GM13977 (cell line): ENCODE results near the gene CERKL.

ENCODE experiments used
- DNase-seq: peaks from one replicate; pipeline ENCODE4 v3.0.0; 2012; ENCODE audit warnings: low spot score
- in situ Hi-C: fragments of 300-500 bp; cut with MboI; formaldehyde crosslinking; loops from one replicate; pipeline ENCODE4 v1.12.0; 2022; ENCODE audit warnings: low sequenced_read_pairs, low pct_unique_long_range_greater_than_20kb, mixed read lengths, inconsistent platforms; ENCODE audit not compliant: unreplicated experiment
- TF ChIP-seq, protein P1 (sequence below): IDR thresholded peaks from 2 replicates; pipeline ENCODE4 v1.5.1; 2012; ENCODE audit warnings: mild to moderate bottlenecking, control low read depth; ENCODE audit not compliant: insufficient read depth; ENCODE audit errors: extremely low read depth, missing control alignments

CERKL gene

DNA sequence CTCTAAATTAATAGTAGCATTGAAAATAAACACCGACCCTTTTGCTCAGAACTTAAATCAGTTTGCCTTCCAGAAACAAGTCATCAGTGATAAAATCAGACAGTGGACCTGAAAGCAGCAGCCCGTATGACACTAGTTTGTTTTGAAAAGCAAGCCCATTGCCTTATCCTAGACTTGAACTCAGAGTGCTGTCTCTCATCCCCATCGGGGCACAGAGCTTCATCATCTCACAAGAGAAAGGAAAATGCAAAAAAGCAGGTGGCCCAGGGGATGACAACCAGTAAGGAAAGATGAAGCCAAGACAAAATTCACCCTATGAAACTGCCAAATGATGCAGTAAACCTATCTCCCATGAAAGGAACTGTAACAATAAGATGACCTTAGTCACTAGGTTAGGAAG is 71.2 kb downstream of the CERKL start:
- no peak for DNase-seq
- TF ChIP-seq, protein P1, sequence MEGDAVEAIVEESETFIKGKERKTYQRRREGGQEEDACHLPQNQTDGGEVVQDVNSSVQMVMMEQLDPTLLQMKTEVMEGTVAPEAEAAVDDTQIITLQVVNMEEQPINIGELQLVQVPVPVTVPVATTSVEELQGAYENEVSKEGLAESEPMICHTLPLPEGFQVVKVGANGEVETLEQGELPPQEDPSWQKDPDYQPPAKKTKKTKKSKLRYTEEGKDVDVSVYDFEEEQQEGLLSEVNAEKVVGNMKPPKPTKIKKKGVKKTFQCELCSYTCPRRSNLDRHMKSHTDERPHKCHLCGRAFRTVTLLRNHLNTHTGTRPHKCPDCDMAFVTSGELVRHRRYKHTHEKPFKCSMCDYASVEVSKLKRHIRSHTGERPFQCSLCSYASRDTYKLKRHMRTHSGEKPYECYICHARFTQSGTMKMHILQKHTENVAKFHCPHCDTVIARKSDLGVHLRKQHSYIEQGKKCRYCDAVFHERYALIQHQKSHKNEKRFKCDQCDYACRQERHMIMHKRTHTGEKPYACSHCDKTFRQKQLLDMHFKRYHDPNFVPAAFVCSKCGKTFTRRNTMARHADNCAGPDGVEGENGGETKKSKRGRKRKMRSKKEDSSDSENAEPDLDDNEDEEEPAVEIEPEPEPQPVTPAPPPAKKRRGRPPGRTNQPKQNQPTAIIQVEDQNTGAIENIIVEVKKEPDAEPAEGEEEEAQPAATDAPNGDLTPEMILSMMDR = no peak
- in situ Hi-C loops = loop anchor here (10.0 kb wide), 1 partner anchor 119 kb away; no protein-coding TSS in a partner anchor

DNA sequence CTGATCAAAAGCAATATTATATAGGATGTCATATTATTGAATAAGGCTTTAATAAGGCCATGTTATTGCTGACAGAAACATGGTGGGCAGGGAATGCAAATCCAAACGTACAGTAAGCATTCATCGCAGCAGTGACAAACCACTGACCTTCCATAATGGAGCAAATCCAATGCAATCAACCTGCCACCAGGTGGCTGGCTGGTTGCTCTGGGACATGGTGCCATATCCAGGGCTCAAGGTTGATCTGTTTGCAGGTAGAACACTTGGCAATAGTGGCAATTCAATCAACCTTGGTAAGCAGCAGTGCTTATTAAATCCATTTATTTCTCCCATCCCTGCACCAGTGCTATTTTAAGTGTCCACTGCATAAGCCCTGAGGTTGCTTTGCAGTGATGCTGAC is 75.4 kb downstream of the CERKL start:
- TF ChIP-seq, protein P1 = no peak
- in situ Hi-C loops = loop anchor here (10.0 kb wide), 1 partner anchor 123 kb away; no protein-coding TSS in a partner anchor
- DNase-seq = no peak

DNA sequence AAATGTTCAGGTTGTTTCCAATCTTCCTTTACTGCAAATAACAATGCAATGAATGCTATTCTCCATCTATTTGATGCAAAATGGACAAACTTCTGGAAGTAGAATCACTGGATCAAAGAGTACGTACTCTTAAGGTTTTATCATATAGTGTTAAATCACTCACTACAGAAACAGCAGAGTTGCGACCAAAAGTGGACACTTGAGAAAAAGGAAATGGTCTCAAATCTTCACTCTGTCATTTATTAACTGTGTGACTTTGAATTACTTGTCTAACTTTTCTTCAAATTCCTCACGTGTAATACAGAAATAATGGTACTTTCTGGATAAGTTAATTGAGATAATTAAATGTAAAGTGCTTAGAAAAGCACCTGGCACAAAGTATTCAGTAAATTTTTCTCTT is 78.1 kb downstream of the CERKL start:
- TF ChIP-seq, protein P1 = no peak
- in situ Hi-C loops = no loop called here
- no peak for DNase-seq

DNA sequence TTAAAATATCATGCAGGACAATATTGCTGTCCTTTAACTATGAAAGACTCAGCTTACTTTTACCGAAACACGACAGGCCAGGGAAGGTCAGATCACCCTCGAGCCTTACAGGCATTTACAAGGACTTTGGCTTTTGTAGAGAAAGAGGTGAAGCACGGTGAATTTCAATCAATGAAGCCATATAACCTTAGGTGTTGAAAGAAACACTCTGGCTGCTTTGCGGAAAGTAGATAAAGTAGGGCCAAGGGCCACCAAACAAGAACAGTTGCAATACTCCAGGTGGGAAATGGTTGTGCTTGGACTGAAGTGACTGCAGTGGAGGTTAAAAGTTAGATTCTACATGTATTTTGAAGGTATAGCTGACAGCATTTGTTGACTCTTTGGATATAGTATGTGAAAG is 80.5 kb downstream of the CERKL start:
- DNase-seq = no peak
- in situ Hi-C loops = no loop called here
- TF ChIP-seq, protein P1 = no peak

DNA sequence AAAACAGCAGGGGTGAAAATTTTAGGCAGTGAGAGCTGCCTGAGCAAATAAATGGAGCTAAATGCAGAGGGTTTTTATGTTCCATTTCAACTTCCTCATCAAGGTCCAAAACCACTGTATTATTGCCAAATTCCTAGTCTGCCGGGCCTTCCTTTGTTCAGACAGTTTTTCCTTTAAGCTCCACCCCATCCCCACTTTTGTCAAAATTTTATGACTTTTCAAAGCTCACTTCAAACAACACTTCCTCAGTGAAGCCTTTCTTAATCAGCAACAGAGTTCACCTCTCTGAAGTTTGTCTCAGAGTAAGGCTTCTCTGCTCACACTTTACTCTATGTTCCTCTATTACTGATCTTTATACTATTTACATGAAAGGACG is 81.3 kb downstream of the CERKL start:
- no peak for DNase-seq
- TF ChIP-seq, protein P1 = no peak
- in situ Hi-C loops = no loop called here

DNA sequence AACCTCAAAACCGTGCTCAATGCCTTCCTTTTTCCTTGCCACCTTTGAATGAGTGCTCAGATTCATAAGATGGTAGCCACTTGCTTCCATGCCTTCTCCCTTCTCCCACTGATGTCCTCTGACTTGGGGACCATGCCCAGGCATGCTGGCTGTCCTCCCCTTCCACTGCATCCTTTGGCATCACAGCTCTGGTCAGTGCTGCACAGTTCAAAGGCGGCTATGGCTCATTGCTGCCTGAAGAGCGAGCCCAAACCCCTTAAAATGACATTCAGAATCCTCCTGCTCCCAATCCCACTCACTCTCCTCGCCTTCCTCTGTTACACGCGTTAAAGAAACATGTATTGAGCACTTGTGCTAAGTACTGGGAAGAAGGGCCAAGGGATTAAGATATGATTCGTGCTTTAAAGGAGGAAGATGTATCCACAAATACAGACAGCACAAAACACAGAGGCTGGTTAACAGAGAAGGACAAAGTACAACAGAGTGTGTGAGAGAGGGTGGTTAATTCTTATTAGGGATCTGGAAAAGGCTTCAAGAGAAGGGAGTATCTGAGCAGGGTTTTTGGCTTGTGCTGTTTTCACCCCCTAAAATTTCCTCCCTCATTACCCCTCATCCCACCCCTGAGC is 81.8 kb downstream of the CERKL start:
- TF ChIP-seq, protein P1 = no peak
- in situ Hi-C loops = no loop called here
- DNase-seq = no peak

DNA sequence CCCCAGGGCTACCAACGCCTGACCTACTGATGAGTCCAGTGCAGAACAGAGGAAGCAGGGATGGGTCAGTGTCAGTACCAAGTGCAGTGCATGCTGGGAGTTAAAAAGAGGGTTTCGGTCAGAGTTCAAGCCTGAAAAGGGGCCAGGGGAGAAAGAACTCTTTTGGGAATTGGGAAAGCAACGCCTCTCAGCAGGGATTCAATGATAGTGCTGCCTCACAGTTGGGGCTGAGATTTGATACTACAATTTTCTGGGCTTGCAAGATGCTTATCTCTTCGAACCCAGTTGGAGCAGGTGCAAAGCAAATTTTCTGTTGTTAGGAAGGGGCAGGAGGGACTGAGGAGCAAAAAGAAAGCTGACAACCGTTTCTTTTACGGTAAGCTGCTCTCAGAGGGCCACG is 82.6 kb downstream of the CERKL start:
- DNase-seq = no peak

More for the DNA sequence above, 82.6 kb downstream of the CERKL start:
- TF ChIP-seq, protein P1 = no peak
- in situ Hi-C loops = no loop called here
